WERI-Rb-1 (cell line): ENCODE results near the gene GMDS.
A peak's percentile ranks its signal among the peaks of the same experiment; 100 is the strongest.

Source experiments
- DNase-seq: peaks from one replicate; pipeline ENCODE4 v3.0.0-alpha.2; 2020
- H3K27ac ChIP-seq: fragments of 250-450 bp; sonication (Bioruptor Pico); 2 replicates; pipeline ENCODE4 v1.5.1; 2020; ENCODE audit warnings: mild to moderate bottlenecking, moderate library complexity
- H3K27me3 ChIP-seq: fragments of 250-450 bp; sonication (Bioruptor Pico); 2 replicates; pipeline ENCODE4 v1.5.1; 2021; ENCODE audit warnings: mild to moderate bottlenecking, low read depth, moderate library complexity; ENCODE audit not compliant: insufficient read depth, severe bottlenecking
- H3K36me3 ChIP-seq: fragments of 250-450 bp; sonication (Bioruptor Pico); 2 replicates; pipeline ENCODE4 v1.5.1; 2020; ENCODE audit warnings: mild to moderate bottlenecking, moderate library complexity
- H3K4me3 ChIP-seq: 2 replicates; pipeline ENCODE4 v1.5.1; 2011; ENCODE audit warnings: low read depth, mild to moderate bottlenecking, control low read depth, low read length
- H3K9me3 ChIP-seq: fragments of 250-450 bp; sonication (Bioruptor Pico); 2 replicates; pipeline ENCODE4 v1.5.1; 2021; ENCODE audit warnings: mild to moderate bottlenecking, moderate library complexity; ENCODE audit not compliant: severe bottlenecking
- CTCF ChIP-seq: IDR thresholded peaks from 2 replicates; pipeline ENCODE4 v1.5.1; 2011; ENCODE audit warnings: low read depth, mild to moderate bottlenecking, control low read depth, inconsistent platforms, low read length

The GMDS gene

GRCh38 chr6:2213086-2213485 lies 32.3 kb downstream of the GMDS start:
- no peak overlapping the region for H3K4me3 ChIP-seq

GRCh38 chr6:2209226-2209809 lies 36.1 kb downstream of the GMDS start:
- Histone ChIP-seq H3K27ac (no peak overlapping the region), H3K4me3 (no peak overlapping the region), H3K27me3 (no peaks in the 10 kb centered on the region), H3K9me3 (no peaks in the 10 kb centered on the region), H3K36me3 (no peaks in the 10 kb centered on the region)
- DNase-seq = peak; percentile 89
- peak; percentile 99 for TF ChIP-seq CTCF

More at GRCh38 chr6:2213086-2213485, 32.3 kb downstream of the GMDS start:
- no peak for TF ChIP-seq CTCF
- H3K27me3 ChIP-seq = no peaks in the 10 kb centered on the region
- peak; percentile 19 for DNase-seq
- no peak overlapping the region for H3K27ac ChIP-seq
- H3K36me3 ChIP-seq = no peaks in the 10 kb centered on the region
- no peaks in the 10 kb centered on the region for H3K9me3 ChIP-seq

GRCh38 chr6:2208468-2208867 lies 36.9 kb downstream of the GMDS start:
- Histone ChIP-seq H3K4me3 (no peak overlapping the region), H3K9me3 (no peaks in the 10 kb centered on the region), H3K36me3 (no peaks in the 10 kb centered on the region), H3K27me3 (no peaks in the 10 kb centered on the region), H3K27ac (no peak overlapping the region)
- no peak for TF ChIP-seq CTCF
- no peak for DNase-seq

GRCh38 chr6:2205396-2205795 lies 40.0 kb downstream of the GMDS start:
- TF ChIP-seq CTCF = no peak
- Histone ChIP-seq H3K9me3 (no peaks in the 10 kb centered on the region), H3K27me3 (no peaks in the 10 kb centered on the region), H3K4me3 (no peak overlapping the region), H3K36me3 (no peaks in the 10 kb centered on the region), H3K27ac (no peak overlapping the region)
- no peak for DNase-seq

GRCh38 chr6:2204272-2204671 lies 41.1 kb downstream of the GMDS start:
- no peaks in the 10 kb centered on the region for H3K27me3 ChIP-seq
- H3K4me3 ChIP-seq = no peak overlapping the region
- H3K36me3 ChIP-seq = no peaks in the 10 kb centered on the region
- H3K9me3 ChIP-seq = no peaks in the 10 kb centered on the region
- no peak overlapping the region for H3K27ac ChIP-seq
- TF ChIP-seq CTCF = no peak
- no peak for DNase-seq

GRCh38 chr6:2203264-2203663 lies 42.1 kb downstream of the GMDS start:
- no peak overlapping the region for H3K4me3 ChIP-seq
- no peaks in the 10 kb centered on the region for H3K9me3 ChIP-seq
- no peak for DNase-seq
- H3K27me3 ChIP-seq = no peaks in the 10 kb centered on the region
- H3K27ac ChIP-seq = no peak overlapping the region
- no peaks in the 10 kb centered on the region for H3K36me3 ChIP-seq
- TF ChIP-seq CTCF = no peak
